OCI-LY1 (cell line): ENCODE measurements around the gene CLDN20.

ENCODE experiments used
- CTCF ChIP-seq: fragments of 200-600 bp; sonication (generic), shearing (Covaris generic); IDR thresholded peaks from 2 replicates; pipeline ENCODE4 v1.5.1; 2017; ENCODE audit warnings: mild to moderate bottlenecking, antibody characterized with exemption, low read length, moderate library complexity, mixed read lengths
- EZH2 ChIP-seq: fragments of 200-600 bp; sonication (generic), shearing (Covaris generic); IDR thresholded peaks from 2 replicates; pipeline ENCODE4 v1.8.0; 2017; ENCODE audit warnings: borderline replicate concordance, mixed run types, mild to moderate bottlenecking, antibody characterized with exemption, low read length, moderate library complexity, mixed read lengths

DNA sequence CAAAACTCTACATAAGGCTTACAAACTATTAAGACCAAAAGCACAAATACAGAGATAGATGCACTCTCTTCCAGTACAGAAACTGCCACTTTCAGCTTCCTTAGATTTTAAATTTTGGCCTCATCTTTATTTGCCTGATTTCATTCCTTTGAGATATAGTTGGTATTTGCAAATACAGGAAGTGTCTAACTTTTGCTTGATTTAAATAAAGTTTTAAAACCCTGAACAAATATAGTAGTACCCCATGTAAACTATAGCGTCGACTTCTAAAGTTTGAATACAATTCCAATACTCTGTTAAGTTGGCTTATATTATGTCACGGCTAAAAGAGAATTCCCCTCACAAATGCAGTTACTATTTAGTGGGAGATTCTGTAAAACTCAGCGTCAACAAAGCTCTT lies 1.2 kb upstream of the CLDN20 start:
- TF ChIP-seq EZH2: no peak
- TF ChIP-seq CTCF: no peak
